GM12892 (cell line): ENCODE measurements around the gene FOXL3.
"Not testable (repeated sequence)": the region's sequence is repeated elsewhere in the genome, so short reads cannot be mapped to it uniquely, and the experiment has no call there.

Experiments used
- DNase-seq: peaks from one replicate; pipeline ENCODE4 v3.0.0; 2011; ENCODE audit not compliant: insufficient read length
- FAIRE-seq: peaks from 2 replicates; lab custom pipeline; 2011; peaks lifted over from hg19 to GRCh38; lab: Jason Lieb, UNC
- POLR2A ChIP-seq: IDR thresholded peaks from 2 replicates; pipeline ENCODE4 v1.6.1; 2011; ENCODE audit warnings: low read depth, low read length, control low read depth
- POLR2AphosphoS5 ChIP-seq: IDR thresholded peaks from 2 replicates; pipeline ENCODE4 v1.6.1; 2011; ENCODE audit warnings: low read depth, low read length, control low read depth
- TAF1 ChIP-seq: IDR thresholded peaks from 2 replicates; pipeline ENCODE4 v1.6.1; 2011; ENCODE audit warnings: low read depth, mild to moderate bottlenecking, control low read depth, low read length, borderline replicate concordance

The FOXL3 gene

DNA sequence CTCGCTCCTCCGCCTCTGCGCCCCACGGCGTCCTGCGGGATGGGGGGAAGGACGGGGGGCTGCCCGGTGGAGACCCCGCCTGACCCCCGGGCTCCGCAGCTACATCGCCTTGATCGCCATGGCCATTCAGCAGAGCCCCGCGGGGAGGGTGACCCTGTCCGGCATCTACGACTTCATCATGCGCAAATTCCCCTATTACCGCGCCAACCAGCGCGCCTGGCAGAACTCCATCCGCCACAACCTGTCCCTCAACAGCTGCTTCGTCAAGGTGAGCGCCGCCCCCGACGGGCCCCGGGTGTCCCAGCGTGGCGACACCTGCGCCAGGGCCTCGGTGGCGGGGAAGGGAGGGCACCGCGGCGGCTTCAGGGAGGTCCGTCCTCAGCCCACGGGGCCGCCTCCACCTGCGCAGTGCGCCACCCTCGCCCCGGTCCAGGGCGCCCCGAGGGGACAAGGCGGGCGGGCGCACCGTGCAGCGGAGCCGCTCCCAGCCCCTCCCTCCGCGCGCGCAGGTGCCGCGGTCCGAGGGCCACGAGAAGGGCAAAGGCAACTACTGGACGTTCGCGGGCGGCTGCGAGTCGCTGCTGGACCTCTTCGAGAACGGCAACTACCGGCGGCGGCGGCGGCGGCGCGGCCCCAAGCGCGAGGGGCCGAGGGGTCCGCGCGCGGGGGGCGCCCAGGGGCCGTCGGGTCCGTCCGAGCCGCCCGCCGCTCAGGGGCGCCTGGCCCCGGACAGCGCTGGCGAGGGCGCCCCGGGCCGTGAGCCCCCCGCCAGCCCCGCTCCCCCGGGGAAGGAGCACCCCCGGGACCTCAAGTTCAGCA, 793 bp downstream of the FOXL3 start:
- TF ChIP-seq POLR2A, result no peak
- no peak for TF ChIP-seq TAF1
- TF ChIP-seq POLR2AphosphoS5, result no peak

DNA sequence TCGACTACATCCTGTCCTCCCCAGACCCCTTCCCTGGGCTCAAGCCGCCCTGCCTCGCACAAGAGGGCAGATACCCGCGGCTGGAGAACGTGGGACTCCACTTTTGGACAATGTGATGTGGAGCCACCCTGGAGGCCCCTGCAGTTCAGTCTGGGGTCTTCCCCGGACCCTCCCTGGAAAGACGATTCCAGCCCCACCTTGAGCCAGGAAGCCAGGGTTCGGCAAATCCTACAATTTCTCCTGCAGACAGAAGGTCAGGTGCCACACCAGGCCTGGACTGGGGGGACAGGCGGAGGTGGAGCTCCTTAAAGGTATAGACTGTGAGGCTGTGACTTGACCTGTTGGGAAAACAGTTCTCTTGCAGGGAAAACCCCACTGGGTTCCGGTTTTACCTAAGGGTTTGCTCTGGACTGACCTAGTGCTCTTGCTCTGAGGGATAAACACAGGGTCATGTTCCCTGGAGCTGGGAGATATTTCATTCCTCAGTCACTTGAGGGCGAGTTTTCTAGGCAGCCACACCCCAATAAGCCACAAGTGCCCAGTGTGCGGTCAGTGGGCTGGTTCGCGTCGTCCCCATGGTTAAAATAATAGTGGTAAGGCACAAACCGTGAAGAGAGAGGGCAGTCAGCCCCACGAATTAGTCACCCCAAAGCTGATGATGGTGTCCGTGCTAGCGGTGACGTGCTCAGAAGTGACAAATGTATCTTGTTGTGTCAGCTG, 1.6 kb downstream of the FOXL3 start:
- FAIRE-seq (no peak), DNase-seq (no peak)
- no peak for TF ChIP-seq POLR2A
- no peak for TF ChIP-seq TAF1
- no peak for TF ChIP-seq POLR2AphosphoS5

More for the DNA sequence above, 793 bp downstream of the FOXL3 start:
- no peak for FAIRE-seq
- DNase-seq, result no peak

DNA sequence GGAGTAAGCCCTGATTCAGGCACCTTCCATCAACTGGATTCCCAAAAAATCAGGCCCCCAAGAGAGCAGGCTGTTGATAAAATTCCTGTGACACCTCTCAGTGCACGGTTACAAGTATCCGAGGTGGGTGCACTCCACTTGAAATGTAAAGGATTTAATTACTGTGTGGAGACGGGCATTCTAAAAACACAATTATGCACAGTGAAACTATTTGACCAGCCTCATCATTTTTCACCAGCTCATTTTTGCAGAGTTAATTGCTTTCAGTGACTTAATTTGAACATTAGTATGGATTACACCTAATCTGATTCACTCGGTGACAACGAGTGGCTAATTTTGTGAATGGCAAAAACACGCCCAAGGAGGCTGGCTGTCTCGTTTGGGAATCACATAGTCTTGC, 2.3 kb downstream of the FOXL3 start:
- FAIRE-seq (no peak), DNase-seq (no peak)
- no peak for TF ChIP-seq POLR2A

DNA sequence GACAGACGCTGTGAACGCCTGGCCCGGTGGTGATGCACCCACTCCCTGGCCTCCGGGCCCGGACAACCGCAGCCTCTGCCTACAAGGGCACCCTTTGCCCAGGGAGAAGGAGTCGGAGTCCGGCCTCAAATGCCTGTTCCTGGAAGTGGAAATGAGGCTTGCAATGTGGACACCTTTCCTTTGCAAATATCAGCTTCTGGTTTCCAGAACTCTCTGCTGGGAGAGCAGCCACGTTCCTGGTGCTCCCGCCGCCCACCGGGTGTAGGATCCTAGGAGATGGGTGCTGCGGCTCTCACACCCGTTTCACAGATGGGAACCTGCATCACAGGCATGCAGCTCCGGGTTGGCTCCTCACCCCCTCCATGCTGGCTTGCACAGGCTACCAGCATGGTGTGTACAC, 2.9 kb downstream of the FOXL3 start:
- DNase-seq (no peak), FAIRE-seq (no peak)
- no peak for TF ChIP-seq TAF1
- TF ChIP-seq POLR2AphosphoS5, result no peak
- TF ChIP-seq POLR2A, result no peak

DNA sequence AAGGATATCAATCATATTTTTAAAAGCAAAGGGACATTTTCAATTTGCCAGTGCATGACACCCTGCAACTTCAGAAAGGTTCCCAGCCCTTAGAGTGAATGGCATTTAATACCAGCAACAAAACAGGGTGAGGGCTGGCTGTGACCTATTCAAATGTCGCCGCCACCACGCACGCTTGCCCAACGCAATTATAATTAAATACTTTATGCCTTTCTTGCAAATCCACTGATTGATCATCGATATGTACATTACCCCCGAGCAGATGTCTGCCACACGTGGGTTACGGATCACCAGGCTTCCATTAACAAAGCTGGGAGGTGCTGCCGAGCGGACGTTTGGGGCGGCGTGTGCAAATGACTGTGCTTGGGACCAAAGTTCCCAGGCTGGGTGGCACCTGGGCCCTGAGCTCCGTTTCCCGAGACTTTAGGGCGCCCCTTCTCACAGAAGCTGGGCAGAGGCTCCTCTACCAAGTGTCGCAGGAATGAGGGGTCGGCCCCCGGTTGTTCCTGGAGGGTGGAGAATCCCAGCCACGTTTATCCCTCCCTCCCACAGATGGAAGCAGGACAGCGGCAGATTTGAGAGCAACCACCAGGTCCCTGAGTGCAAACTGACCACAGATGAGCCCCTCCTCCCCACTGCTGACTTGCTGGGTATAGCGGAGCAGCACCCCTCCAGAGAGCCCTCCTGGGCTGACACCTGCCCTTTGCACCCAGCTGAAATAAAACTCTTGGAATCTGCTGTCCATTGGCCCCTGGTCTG, 3.9 kb downstream of the FOXL3 start:
- FAIRE-seq (no peak), DNase-seq (no peak)
- TF ChIP-seq POLR2A (no peak), TAF1 (no peak), POLR2AphosphoS5 (no peak)

DNA sequence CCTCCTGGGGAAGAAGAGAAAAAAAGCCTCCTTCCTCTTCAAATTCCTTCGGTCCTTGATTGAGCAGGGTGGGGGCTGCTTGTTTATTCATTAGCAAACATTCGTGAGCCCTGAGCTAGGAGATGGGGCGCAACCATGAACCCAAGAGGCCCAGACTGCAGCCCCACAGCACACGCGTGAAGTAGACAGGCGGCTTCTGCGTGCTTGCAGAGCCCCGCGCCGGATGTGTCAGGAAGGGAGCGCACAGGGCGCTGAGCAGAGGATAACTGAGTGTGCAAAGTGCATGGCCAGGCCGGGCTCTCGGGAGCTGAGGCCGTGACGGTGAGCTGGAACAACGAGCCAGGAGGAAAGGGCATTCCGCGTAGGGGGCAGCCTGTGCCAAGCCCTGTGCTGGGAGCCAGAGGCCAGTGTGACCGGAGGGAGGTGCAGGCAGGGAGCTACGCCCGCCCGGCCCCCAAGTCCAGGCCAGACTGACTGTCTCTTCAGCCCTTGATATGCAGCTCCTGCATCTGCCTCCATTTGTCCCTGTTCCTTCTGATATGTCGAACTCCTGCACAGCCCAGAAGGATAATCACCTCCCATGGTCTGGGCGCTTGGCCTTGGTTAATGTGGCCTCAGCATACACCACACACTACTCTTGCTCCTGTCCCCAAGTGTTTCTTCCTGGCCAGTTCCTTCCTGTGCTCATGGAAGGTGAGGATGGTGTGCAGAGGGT, 4.6 kb downstream of the FOXL3 start:
- no peak for DNase-seq
- FAIRE-seq, result no peak

DNA sequence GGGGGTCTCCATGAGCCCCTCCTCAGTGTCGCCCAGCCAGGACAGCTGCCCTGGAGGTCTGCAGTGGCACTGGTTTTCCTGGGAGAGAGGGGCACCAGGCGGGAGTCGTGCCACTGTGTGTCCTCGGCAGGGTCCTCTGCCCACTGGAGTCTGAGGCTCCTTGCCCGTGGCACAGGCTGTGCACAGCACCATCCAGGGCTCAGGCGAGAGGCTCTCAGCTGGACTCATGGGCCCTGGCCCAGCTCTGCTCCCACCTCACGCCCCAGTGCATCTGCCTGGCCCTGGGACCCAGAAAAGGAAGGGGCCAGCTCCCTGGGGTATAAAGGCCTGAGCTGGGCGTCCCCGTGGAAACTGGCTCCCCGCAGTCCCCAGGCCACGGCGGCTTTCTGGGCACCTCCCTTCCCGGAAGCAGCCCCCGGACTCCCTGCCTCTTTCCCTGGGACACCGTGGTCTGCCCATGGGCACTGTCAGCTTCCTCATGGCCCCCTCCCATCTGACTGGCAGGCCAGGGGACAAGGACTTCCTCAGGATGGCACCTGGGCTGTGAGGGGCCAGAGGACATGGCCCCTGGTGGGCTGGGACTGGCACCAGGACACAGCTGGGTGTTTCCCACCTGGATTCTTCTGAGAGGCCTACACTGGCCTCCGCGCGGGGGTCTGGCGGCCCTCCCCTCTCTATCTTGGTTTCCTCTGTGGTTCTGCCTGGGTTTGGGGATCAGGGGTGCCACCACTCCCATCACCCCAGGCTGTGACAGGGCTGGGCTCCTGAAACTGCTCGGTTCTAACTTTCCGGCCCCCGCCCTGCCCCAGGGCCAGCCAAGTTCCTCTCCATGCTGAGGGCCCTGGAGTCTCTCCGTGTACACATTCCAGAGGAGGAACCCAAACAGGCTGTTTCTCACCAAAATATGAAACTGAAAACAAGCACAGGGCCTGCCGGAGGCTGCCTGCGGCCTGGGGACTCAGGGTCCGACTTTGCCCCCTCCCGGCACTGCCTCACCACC, 5.5 kb downstream of the FOXL3 start:
- TF ChIP-seq POLR2AphosphoS5 (no peak), TAF1 (no peak), POLR2A (no peak)
- DNase-seq, result no peak
- FAIRE-seq, result no peak

More for the DNA sequence above, 4.6 kb downstream of the FOXL3 start:
- TF ChIP-seq POLR2A (no peak), POLR2AphosphoS5 (no peak)

DNA sequence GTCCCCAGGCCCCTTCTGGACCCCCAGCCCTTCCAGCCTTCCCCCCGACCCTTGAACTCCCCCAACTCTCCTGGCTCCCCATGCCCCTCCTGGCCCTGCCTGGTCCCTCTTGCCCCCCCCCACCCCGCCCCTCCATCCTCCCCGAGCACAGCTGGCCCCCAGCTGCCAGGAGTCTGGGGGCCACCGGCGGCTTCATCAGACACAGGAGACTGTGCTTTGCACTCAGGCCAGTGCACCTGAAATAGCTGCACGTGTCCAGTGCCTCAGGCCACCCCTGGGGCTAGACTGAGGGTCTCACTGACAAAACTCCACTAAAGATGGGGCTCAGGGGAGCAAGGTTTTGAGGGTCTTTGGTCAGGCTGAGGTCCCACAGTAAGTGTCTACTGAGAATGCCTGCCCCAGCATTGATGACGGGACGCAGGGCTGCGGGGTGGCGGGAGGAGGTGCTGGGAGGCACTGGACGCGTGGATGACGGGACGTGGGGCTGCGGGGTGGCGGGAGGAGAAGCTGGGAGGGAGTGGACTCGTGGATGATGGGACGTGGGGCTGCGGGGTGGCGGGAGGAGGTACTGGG, 6.5 kb downstream of the FOXL3 start:
- DNase-seq (no peak), FAIRE-seq (no peak)
- no peak for TF ChIP-seq POLR2A

DNA sequence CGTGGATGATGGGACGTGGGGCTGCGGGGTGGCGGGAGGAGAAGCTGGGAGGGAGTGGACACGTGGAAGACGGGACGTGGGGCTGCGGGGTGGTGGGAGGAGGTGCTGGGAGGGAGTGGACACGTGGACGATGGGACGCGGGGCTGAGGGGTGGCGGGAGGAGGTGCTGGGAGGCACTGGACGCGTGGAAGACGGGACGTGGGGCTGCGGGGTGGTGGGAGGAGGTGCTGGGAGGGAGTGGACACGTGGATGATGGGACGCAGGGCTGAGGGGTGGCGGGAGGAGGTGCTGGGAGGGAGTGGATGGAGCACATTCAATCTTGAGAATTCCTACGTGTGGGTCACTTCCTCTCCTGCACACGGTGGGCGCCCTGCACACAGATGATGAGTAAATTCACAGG, 7.2 kb downstream of the FOXL3 start:
- not testable (repeated sequence) for FAIRE-seq, DNase-seq

DNA sequence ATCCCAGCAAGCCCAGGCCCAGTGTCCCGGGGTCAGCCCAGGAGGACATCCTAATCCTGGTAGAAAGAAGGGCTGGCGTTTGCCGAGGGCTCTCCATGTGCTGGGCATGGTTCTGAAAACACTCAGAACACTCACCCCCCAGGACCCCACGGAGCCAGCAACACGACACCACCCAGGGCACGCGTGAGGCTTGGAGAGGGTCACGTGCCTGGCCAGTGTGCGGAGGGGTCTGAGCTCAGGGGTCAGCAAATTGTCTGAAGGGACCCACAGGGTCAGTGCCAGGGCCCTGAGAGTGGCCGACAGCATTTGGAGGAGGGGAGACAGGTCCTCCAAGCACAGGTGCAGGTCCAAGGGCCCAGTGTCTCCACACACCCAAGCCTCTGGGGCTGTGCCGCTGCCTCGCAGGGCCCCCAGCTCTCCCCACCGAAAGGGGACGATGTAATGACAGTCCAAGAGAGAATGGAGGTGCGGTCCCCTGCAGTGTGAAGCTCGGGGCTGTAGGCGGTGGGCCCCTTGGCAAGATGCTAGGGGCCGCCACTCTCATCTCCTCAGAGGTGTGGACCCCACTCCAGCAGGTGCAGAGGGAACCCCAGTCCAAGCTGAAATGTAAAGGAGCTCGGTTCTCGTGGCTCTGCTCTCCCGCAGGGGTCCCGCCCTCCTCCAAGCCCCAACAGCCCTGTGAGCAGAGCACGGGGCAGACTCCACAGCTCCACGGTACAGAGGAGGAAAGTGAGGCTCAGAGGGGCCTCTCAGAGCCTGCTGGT, 7.8 kb downstream of the FOXL3 start:
- FAIRE-seq (no peak), DNase-seq (no peak)
- TF ChIP-seq POLR2A (no peak), TAF1 (no peak), POLR2AphosphoS5 (no peak)
